Mucosa of rectum (tissue), 2 donors: Measurements from ENCODE around the gene PDPK1.

Experiments
- H3K27ac ChIP-seq, 2 donors: one replicate each; pipeline ENCODE4 v1.7.0; 2013; ENCODE audit warnings: inconsistent platforms in 2 of 2, low read depth in 2 of 2, low read length in 2 of 2
- H3K27me3 ChIP-seq, 2 donors: one replicate each; pipeline ENCODE4 v1.7.0; 2013; ENCODE audit warnings: low read length in 2 of 2; ENCODE audit not compliant: control insufficient read depth in 2 of 2, insufficient read depth in 2 of 2
- H3K36me3 ChIP-seq, 2 donors: one replicate each; pipeline ENCODE4 v1.7.0; 2013; ENCODE audit warnings: low read length in 2 of 2; ENCODE audit not compliant: control insufficient read depth in 2 of 2, insufficient read depth in 2 of 2
- H3K4me1 ChIP-seq, 2 donors: one replicate each; pipeline ENCODE4 v1.7.0; 2013; ENCODE audit warnings: low read length in 2 of 2, mild to moderate bottlenecking in 1 of 2; ENCODE audit not compliant: control insufficient read depth in 2 of 2, insufficient read depth in 2 of 2
- H3K4me3 ChIP-seq, 2 donors: one replicate each; pipeline ENCODE4 v1.7.0; 2013; ENCODE audit warnings: low read length in 2 of 2
- H3K9ac ChIP-seq, 2 donors: one replicate each; pipeline ENCODE4 v1.7.0; 2013; ENCODE audit warnings: low read length in 2 of 2, low read depth in 1 of 2, mild to moderate bottlenecking in 1 of 2
- H3K9me3 ChIP-seq, 2 donors: one replicate each; pipeline ENCODE4 v1.7.0; 2013; ENCODE audit warnings: low read length in 2 of 2; ENCODE audit not compliant: control insufficient read depth in 2 of 2
- donor health status: healthy.
- donor health status: Normal muscosa, but diverticular disease.

The PDPK1 gene

DNA sequence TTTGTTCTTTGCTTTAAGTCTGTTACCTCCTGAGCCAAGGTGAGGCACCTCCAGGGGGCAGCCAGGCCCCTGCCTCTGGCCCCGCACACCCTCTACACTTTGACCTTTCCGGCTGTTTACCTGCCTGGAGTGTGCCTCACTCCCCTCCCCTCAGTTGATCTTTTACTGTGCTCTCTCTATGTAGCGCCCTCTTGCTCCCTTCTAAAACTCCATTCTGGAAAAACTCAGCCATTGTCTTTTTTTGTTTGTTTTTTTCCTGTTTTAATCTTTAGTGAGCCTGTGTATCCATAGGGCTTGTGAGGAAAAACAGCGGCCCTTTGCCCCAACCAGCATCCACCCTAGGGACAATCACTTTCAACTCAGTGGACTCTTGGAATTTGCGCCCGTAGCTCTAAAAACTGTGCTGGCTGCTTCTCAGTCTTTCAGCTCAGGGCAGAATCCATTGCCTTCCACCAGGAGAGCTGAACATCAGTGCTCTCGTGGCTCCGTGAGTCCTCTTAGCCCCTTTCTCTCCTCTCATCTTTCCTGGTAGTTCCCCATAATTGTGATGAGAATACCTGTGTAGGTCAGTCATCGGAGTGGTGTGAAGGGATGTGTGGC, 13.4 kb upstream of the PDPK1 start:
- no peaks in the 10 kb centered on the region for H3K27me3 ChIP-seq
- peaks cover 27 to 34% of the 10 kb centered on the region in 2 donors for H3K36me3 ChIP-seq
- H3K4me3 ChIP-seq: no peak overlapping the region
- H3K4me1 ChIP-seq: peaks cover 21 to 23% of the 10 kb centered on the region in 2 donors
- no peaks in the 10 kb centered on the region for H3K9me3 ChIP-seq
- peak overlapping the region in 1 of 2 donors; percentile 13 for H3K27ac ChIP-seq
- H3K9ac ChIP-seq: peak overlapping the region in 1 of 2 donors; percentile 5

DNA sequence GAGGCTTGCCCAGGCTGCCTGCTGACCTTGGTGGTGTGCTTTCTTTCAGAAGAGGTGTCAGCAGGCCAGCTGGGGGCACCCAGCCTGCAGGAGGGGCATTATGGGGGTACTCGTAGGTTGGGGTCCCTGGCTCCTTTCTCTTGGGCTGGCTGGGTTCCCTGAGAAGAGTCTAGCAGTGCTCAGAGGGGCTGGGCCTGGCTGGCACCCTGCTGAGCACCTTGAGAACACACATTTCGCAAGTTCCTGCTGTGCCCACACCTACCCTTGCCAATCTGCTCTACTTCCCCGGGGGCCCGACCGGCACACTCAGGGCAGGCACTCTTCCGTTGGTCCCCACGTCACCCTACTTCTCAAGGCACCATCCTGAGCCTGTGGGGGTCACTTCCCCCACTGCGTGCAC, 11.7 kb upstream of the PDPK1 start:
- Histone ChIP-seq H3K9me3 (no peaks in the 10 kb centered on the region), H3K9ac (no peak overlapping the region), H3K27ac (no peak overlapping the region), H3K27me3 (no peaks in the 10 kb centered on the region), H3K4me1 (peaks cover 15 to 19% of the 10 kb centered on the region in 2 donors), H3K4me3 (no peak overlapping the region), H3K36me3 (peaks cover 27 to 36% of the 10 kb centered on the region in 2 donors)

DNA sequence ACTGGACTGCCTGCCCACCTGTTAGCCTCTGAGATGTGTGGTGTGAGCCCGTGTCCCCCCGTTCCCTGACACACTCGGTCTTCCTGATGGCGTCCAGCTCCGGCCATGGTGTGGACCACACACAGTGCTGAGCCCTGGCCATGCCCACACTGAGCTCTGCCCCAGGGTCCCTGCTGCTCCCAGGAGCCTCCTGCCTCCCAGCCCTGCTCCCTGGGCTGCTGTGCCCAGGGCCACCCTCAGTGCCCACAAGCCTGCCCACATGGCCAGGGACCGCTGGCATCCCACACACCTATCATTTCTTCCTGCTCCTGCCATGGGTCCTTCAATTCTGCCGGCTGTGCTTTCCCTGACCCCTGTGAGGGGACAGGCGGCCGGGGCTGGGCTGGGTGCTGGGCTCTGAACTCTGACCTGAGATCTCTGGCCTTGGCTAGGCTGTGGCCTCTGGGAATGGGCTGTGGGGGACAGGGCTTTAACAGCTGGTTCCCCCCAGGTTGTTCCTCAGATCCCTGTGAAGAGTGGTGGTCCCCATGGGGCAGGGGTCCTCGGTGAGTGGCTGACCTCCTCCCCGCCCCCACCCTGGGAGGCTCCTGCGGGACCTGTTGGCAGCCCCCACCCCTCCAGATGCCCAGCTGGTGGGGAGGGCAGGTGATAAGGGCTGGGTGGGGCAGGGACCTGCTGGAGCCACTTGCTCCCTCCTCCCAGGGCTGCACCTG, 10.6 kb upstream of the PDPK1 start:
- Histone ChIP-seq H3K9ac (no peak overlapping the region), H3K36me3 (peaks cover 27 to 34% of the 10 kb centered on the region in 2 donors), H3K9me3 (no peaks in the 10 kb centered on the region), H3K4me1 (peaks cover 17 to 20% of the 10 kb centered on the region in 2 donors), H3K4me3 (no peak overlapping the region), H3K27me3 (no peaks in the 10 kb centered on the region), H3K27ac (no peak overlapping the region)

DNA sequence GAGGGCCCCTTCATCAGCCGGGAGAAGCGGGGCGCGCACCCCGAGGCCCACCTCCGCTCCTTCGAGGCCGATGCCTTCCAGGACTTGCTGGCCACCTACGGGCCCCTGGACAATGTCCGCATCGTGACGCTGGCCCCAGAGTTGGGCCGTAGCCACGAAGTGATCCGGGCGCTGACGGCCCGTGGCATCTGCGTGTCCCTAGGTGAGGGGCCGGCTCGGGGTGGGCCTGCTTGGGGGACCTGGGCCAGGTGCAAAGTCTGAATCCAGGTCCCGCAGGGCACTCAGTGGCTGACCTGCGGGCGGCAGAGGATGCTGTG, 10.1 kb upstream of the PDPK1 start:
- peaks cover 20 to 24% of the 10 kb centered on the region in 2 donors for H3K4me1 ChIP-seq
- no peak overlapping the region for H3K27ac ChIP-seq
- H3K36me3 ChIP-seq: peaks cover 27 to 34% of the 10 kb centered on the region in 2 donors
- no peak overlapping the region for H3K9ac ChIP-seq
- no peaks in the 10 kb centered on the region for H3K9me3 ChIP-seq
- H3K4me3 ChIP-seq: no peak overlapping the region
- no peaks in the 10 kb centered on the region for H3K27me3 ChIP-seq

DNA sequence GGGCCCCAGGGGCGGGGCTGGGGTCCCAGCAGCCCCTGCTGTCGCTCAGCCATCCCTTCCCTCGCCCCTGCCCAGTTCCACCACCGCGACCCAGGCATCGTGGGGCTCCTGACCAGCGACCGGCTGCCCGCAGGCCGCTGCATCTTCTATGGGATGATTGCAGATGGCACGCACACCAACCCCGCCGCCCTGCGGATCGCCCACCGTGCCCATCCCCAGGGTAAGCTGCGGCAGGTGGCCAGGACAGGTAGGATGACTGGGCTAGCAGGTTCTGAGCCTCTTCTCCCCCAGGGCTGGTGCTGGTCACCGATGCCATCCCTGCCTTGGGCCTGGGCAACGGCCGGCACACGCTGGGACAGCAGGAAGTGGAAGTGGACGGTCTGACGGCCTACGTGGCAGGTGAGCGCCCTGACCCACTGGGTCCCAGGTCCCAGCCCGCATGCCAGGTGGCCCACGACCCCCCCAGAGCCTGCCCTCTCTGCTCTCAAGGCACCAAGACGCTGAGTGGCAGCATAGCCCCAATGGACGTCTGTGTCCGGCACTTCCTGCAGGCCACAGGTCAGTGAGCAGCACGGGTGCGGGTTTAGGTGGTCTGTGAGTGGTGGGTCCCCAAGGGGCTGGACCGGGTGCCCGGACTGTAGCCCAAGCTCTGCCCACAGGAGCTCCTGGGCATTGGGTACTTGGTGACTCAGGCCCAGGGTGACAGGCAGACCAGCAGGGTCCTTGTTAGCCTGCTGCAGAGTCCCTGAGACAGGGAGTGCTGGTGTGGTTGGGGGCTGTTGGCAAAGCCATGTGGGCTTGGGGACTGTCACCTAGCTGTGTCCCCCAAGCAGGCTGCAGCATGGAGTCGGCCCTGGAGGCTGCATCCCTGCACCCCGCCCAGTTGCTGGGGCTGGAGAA, 9.4 kb upstream of the PDPK1 start:
- no peak overlapping the region for H3K9ac ChIP-seq
- no peak overlapping the region for H3K4me3 ChIP-seq
- H3K4me1 ChIP-seq: peaks cover 20 to 26% of the 10 kb centered on the region in 2 donors
- no peaks in the 10 kb centered on the region for H3K27me3 ChIP-seq
- no peak overlapping the region for H3K27ac ChIP-seq
- no peaks in the 10 kb centered on the region for H3K9me3 ChIP-seq
- peaks cover 27 to 31% of the 10 kb centered on the region in 2 donors for H3K36me3 ChIP-seq

DNA sequence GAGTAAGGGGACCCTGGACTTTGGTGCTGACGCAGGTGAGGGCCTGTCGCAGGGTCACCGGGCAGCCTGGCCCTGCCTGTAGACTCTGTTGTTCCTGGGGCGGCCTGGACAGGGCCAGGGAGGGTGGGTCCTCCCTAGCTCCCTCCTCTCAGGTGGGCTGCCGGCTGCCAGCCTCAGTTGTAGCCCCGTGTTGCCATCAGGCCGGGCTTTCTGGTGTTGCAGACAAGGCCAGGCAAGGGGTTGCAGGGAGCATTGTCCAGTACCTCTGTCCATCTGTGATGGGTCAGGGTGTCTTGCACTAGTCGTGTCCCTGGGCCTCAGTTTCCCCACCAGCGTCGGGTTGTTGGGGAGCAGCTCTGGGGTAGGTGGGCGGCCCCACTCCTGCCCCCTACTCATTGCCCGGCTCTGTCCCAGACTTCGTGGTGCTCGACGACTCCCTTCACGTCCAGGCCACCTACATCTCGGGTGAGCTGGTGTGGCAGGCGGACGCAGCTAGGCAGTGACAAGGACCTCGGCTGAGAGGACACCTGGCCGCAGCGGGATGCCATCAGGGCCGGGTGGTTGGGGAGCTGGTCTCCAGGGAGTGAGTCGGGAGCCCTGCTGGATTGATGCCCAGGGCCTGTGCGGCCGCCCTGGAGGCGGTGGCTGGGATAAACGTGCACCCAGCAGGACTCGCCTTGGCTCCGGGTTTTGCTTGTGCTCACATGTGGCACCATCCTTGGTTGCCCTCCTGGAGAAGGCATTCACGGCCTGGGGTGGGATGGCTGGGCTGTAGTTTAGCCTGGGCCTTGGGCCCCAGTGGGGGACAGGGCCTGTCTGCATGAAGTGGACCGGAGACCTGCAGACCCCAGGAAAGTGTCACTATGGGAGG, 8.5 kb upstream of the PDPK1 start:
- Histone ChIP-seq H3K4me3 (no peak overlapping the region), H3K4me1 (peaks cover 14 to 18% of the 10 kb centered on the region in 2 donors), H3K27me3 (no peaks in the 10 kb centered on the region), H3K36me3 (peaks cover 19 to 28% of the 10 kb centered on the region in 2 donors), H3K9ac (no peak overlapping the region), H3K27ac (no peak overlapping the region), H3K9me3 (no peaks in the 10 kb centered on the region)

DNA sequence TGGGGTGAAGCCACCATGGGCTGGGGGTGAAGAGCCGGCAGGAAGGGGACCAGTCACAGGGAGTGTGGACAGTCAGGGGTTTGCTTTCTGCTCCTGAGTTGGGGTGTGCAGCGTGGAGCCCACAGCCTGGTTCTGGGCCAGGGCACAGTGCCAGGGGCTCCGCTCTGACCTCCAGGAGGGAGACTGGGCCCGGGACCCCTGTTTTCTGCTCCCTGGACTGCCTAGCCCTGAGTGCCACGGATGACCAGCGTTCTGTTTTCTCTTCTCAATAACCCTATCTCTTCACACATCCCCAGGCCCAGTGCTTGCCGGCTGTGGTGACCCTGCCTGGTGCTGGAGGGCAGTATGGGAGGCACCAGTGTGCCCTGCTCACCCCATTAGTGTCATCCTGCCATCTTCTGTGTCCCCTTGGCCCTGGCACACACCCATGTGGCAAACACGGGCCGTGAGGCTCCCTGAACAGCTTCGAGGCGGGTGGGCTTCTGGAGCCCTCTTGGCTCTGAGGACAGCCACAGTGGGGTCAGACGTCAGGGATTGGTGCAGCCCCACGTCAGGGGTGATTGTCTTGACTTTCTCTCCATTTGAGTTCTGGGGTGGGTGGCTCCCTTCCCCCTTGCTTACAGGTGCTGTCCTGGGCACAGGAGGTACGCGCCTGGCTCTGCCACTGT, 7.7 kb upstream of the PDPK1 start:
- Histone ChIP-seq H3K4me1 (peaks cover 7 to 12% of the 10 kb centered on the region in 2 donors), H3K27ac (no peak overlapping the region), H3K9me3 (no peaks in the 10 kb centered on the region), H3K4me3 (no peak overlapping the region), H3K9ac (no peak overlapping the region), H3K27me3 (no peaks in the 10 kb centered on the region), H3K36me3 (peaks cover 14 to 28% of the 10 kb centered on the region in 2 donors)

DNA sequence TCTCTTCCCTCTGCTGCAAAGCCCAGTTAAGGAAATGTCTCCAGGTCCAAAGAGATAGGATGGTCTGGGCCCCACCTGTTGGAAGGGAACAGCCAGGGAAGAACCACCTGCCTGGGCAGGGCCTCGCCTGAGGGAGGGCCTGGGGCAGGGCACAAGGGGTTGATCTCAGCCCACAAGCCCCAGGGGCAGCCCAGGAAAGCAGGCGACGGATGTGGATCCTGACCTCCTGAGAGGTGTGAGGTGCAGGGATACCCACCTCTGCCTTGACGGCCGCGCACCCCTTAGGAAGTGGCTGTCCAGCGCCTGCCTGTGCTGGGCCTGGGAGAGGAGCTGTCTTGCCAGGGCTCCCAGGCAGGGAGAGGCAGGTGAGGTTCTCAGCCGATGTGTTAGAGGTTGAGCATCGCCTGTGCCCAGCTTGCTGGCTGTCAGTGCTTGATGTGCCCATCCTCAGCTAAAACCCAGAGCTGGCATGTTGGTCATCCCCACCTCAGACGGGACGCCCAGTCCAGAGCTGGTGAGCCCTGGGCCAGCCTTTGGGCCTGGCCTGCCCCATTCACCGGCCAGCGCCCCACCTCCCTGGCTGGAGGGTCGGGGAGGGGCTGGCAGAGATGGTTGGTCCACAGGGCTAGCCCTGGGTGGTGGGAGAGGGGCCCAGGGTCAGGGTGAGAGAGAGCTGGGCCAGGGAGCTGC, 7.0 kb upstream of the PDPK1 start:
- peak overlapping the region in 1 of 2 donors; percentile 96 for H3K9ac ChIP-seq
- no peaks in the 10 kb centered on the region for H3K27me3 ChIP-seq
- H3K4me3 ChIP-seq: no peak overlapping the region
- H3K4me1 ChIP-seq: peaks cover 7 to 12% of the 10 kb centered on the region in 2 donors
- H3K27ac ChIP-seq: peak overlapping the region in 1 of 2 donors; percentile 99
- no peaks in the 10 kb centered on the region for H3K9me3 ChIP-seq
- H3K36me3 ChIP-seq: peaks cover 14 to 28% of the 10 kb centered on the region in 2 donors

DNA sequence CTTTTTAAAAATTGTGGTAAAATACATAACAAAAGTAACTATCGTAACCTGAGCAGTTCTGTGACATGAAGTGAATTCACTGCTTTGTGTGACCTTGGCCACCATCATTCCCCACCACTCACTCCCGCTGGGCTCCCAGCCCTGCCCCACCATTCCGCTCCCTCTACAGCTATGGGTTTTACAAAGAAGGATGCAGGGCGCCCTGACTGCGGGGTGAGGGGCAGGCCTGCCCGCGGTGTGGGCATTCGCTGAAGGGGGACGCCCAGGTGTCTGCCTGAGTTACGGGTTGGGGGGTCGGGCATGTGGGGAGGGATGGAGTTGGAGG, 6.5 kb upstream of the PDPK1 start, which contains the start of gene CEMP1:
Gene CEMP1 (minus strand): TSS at position 38 of the 325 bp plus-strand sequence. CDS start 335 bp downstream, outside the sequence.
- H3K4me1 ChIP-seq: peaks cover 12 to 16% of the 10 kb centered on the region in 2 donors
- H3K27ac ChIP-seq: peak within 1 kb of the TSS; percentile 96 to 99
- peak within 1 kb of the TSS; percentile 96 to 99 for H3K9ac ChIP-seq
- no peaks in the 10 kb centered on the region for H3K27me3 ChIP-seq
- peaks cover 10 to 22% of the 10 kb centered on the region in 2 donors for H3K36me3 ChIP-seq
- H3K4me3 ChIP-seq: peak within 1 kb of the TSS; percentile 78 to 84
- H3K9me3 ChIP-seq: no peaks in the 10 kb centered on the region
